Testis (tissue), 3 donors: ENCODE results near the gene RBFOX1. TPM values are rescaled to one million over a fixed set of nuclear protein-coding genes. Genes with fewer than 3 reads are reported as not detected.

Source experiments
- DNase-seq: peaks from one replicate; pipeline ENCODE4 v3.0.0-alpha.2; 2019
- H3K27ac ChIP-seq, 2 donors: fragments of 200-600 bp; sonication (generic); one replicate each; pipeline ENCODE4 v1.5.1; 2019
- H3K27me3 ChIP-seq: fragments of 200-600 bp; sonication (generic); one replicate; pipeline ENCODE4 v1.5.1; 2019
- H3K36me3 ChIP-seq: fragments of 200-600 bp; sonication (generic); one replicate; pipeline ENCODE4 v1.5.1; 2017; ENCODE audit warnings: low read depth; ENCODE audit errors: missing control alignments
- H3K4me1 ChIP-seq: fragments of 200-600 bp; sonication (generic); one replicate; pipeline ENCODE4 v1.5.1; 2019
- H3K4me3 ChIP-seq, 2 donors: fragments of 200-600 bp; sonication (generic); one replicate each; pipeline ENCODE4 v1.5.1; 2017 to 2019
- H3K9me3 ChIP-seq: fragments of 200-600 bp; sonication (generic); one replicate; pipeline ENCODE4 v1.5.1; 2017
- POLR2A ChIP-seq: fragments of 450-650 bp; IDR thresholded peaks from one replicate; pipeline ENCODE4 v1.6.1; 2017; ENCODE audit warnings: antibody characterized with exemption, mild to moderate bottlenecking, moderate library complexity
- WGBS, 2 donors: methylation state at CpG; one replicate each; pipeline ENCODE4 v1.1.5; 2018; 5-methylcytosine and 5-hydroxymethylcytosine counted together
- intact Hi-C: fragments of 100-400 bp; cut with DNase I; formaldehyde crosslinking; loops from one replicate; pipeline ENCODE4 v1.15.1; 2023; ENCODE audit warnings: low total_unique reads
- polyA plus RNA-seq: library from polyadenylated mRNA; stranded (reverse); fragments of 350-450 nt; fragmentation: Illumina TruSeq; extraction: RNeasy Lipid Tissue Mini Kit (QIAGEN cat#74804); gene quantifications from one replicate; pipeline ENCODE4 v1.2.3, GENCODE V29; 2014; ENCODE audit warnings: low read depth, low replicate concordance; ENCODE audit not compliant: insufficient read depth
- total RNA-seq, 2 donors: library from RNA; depleted of rRNA; stranded (reverse); fragments of >200 nt; gene quantifications; one replicate each; pipeline ENCODE4 v1.2.3, GENCODE V29; 2016
- TF ChIP-seq, protein P1 (sequence below), 3 experiments: fragments of 450-650 bp in 2 of 3; fragments of 200-600 bp in 1 of 3; sonication (generic) in 1 of 3; IDR thresholded peaks; one replicate each; pipeline ENCODE4 v1.5.1; 2016 to 2019; ENCODE audit warnings: antibody characterized with exemption in 3 of 3, mild to moderate bottlenecking in 2 of 3, moderate library complexity in 1 of 3

Gene RBFOX1
- total and polyA plus RNA-seq, 3 donors from 2014 or later = 0.68 to 2.8 (median 1.1) TPM

DNA sequence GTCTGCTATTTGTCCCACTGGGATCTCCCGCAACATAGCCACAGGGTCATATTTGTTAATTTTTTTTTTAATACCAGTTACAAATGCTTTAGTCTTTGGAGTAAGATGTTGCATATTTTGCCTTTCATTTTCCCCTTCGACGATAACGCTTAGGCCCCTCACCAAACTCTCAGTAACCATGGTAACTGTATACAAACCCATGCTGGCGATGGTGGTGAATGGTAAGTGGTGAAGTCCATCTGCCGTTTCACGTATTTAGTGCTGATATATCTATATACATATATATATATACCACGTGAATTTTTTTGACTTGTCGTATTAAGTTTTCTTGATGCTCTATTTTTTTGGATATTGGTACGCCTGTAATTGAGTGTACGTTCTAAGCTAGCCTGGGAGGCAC lies 263.7 kb downstream of the RBFOX1 start:
- no peak overlapping the region for H3K27ac ChIP-seq
- intact Hi-C loops = no loop called here
- TF ChIP-seq POLR2A = no peak
- TF ChIP-seq, protein P1, sequence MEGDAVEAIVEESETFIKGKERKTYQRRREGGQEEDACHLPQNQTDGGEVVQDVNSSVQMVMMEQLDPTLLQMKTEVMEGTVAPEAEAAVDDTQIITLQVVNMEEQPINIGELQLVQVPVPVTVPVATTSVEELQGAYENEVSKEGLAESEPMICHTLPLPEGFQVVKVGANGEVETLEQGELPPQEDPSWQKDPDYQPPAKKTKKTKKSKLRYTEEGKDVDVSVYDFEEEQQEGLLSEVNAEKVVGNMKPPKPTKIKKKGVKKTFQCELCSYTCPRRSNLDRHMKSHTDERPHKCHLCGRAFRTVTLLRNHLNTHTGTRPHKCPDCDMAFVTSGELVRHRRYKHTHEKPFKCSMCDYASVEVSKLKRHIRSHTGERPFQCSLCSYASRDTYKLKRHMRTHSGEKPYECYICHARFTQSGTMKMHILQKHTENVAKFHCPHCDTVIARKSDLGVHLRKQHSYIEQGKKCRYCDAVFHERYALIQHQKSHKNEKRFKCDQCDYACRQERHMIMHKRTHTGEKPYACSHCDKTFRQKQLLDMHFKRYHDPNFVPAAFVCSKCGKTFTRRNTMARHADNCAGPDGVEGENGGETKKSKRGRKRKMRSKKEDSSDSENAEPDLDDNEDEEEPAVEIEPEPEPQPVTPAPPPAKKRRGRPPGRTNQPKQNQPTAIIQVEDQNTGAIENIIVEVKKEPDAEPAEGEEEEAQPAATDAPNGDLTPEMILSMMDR (IDR thresholded peaks at IDR 0.05) = no peak
- 76 to 79% methylated on average over 11 of the region's 11 CpGs for WGBS, 2 donors
- H3K27me3 ChIP-seq = no peaks in the 10 kb centered on the region
- no peaks in the 10 kb centered on the region for H3K36me3 ChIP-seq
- H3K9me3 ChIP-seq = no peaks in the 10 kb centered on the region
- no peak overlapping the region for H3K4me3 ChIP-seq
- DNase-seq = no peak
- H3K4me1 ChIP-seq = no peaks in the 10 kb centered on the region

DNA sequence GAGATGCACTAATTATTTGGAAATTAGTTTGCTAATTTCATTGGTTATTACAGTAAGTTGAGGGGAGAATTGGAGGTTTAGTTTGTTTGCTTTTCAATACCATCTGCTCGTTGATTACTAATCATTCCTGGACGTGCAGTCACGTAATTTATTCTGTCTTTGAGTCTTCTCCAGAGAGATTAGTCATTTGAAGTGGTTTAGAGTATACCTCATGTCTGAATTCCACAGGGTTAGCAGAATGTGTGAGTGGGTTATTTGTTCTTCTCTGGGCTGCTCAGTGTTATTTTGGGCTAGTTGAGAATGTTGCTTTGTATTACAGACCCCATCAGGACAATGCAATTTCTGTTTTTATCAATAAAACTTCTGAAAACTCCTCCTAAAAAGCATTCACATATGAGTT lies 265.0 kb downstream of the RBFOX1 start:
- H3K9me3 ChIP-seq = no peaks in the 10 kb centered on the region
- intact Hi-C loops = no loop called here
- H3K4me3 ChIP-seq = no peak overlapping the region
- H3K36me3 ChIP-seq = no peaks in the 10 kb centered on the region
- no peak overlapping the region for H3K27ac ChIP-seq
- no peak for DNase-seq
- TF ChIP-seq POLR2A = no peak
- TF ChIP-seq, protein P1 (IDR thresholded peaks at IDR 0.05) = no peak
- 63 to 66% methylated on average over 3 of the region's 3 CpGs for WGBS, 2 donors
- no peaks in the 10 kb centered on the region for H3K27me3 ChIP-seq
- H3K4me1 ChIP-seq = no peaks in the 10 kb centered on the region

DNA sequence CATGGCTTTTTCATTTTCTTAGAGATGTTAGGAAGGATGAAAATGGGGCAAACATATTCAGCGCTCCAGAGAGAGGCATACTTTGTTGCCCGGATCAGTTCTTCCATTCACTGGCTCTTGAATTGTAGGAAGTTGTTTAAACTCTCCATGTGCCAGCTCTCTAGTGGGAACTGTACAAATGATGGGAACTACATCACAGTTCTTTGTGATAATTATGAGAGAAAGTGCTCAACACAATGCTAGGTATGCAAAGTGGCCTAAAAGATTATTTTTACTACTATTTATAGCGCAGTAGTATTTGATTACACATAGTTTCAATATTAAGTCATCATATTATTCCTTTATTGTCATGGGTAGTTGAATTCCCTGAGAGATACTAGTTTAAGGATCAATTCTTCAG lies 268.5 kb downstream of the RBFOX1 start:
- DNase-seq = no peak
- H3K4me1 ChIP-seq = no peaks in the 10 kb centered on the region
- H3K27ac ChIP-seq = no peak overlapping the region
- H3K27me3 ChIP-seq = no peaks in the 10 kb centered on the region
- no peaks in the 10 kb centered on the region for H3K9me3 ChIP-seq
- no peak for TF ChIP-seq POLR2A
- TF ChIP-seq, protein P1 (IDR thresholded peaks at IDR 0.05) = no peak
- WGBS, 2 donors = 61 to 76% methylated on average over 3 of the region's 3 CpGs
- no peak overlapping the region for H3K4me3 ChIP-seq
- H3K36me3 ChIP-seq = no peaks in the 10 kb centered on the region
- intact Hi-C loops = no loop called here

DNA sequence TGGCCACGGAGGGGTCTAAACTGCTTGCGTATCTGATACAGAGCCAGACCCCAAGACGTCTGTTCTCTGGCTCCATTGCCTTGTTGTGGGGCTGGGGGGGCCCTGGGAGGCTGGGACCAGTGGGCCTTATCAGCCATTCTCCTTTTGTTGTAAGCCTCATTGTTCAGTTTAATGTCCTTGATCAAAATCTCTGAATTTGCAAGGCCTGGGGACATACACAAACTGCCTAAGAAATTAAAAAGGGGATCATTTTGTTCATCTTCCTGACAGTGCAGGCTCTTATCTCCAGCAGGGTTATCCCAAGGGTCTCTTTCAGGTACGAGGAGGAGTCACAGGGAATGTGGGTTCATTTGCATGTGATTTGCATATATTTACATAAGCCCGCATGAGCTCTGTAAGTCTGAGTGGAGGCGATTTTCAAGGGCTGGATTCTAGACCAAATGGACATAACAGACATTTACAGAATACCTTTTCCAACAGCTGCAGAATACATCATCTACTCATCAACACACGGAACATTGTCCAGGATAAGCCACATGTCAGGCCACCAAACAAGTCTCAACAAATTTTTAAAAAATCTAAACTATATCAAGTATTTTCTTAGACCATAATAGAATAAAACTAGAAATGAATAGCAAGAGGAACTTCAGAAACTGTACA lies 269.8 kb downstream of the RBFOX1 start:
- Histone ChIP-seq H3K36me3 (no peaks in the 10 kb centered on the region), H3K9me3 (no peaks in the 10 kb centered on the region), H3K27ac (no peak overlapping the region), H3K4me3 (no peak overlapping the region), H3K27me3 (no peaks in the 10 kb centered on the region), H3K4me1 (no peaks in the 10 kb centered on the region)
- DNase-seq = no peak
- intact Hi-C loops = no loop called here
- WGBS, 2 donors = 53 to 67% methylated on average over 7 of the region's 7 CpGs
- TF ChIP-seq POLR2A = no peak
- TF ChIP-seq, protein P1 (IDR thresholded peaks at IDR 0.05) = no peak

DNA sequence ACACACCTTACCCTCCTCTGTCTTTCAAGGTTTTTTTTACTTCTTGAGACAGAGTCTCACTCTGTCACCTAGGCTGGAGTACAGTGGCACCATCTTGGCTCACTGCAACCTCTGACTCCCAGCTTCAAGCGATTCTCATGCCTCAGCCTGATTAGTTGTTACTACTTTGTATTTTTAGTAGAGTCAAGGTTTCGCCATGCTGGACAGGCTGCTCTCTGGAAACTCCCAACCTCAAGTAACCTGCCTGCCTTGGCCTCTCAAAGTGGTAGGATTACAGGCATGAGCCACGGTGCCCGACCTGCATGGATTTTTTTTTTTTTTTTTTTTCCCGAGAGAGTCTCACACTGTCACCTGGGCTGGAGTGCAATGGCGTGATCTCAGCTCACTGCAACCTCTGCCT lies 273.2 kb downstream of the RBFOX1 start:
- no peak for TF ChIP-seq POLR2A
- TF ChIP-seq, protein P1 (IDR thresholded peaks at IDR 0.05) = no peak
- Histone ChIP-seq H3K4me3 (no peak overlapping the region), H3K27me3 (no peaks in the 10 kb centered on the region), H3K27ac (no peak overlapping the region), H3K4me1 (no peaks in the 10 kb centered on the region), H3K9me3 (no peaks in the 10 kb centered on the region), H3K36me3 (no peaks in the 10 kb centered on the region)
- WGBS, 2 donors = 91 to 93% methylated on average over 6 of the region's 6 CpGs
- no peak for DNase-seq
- intact Hi-C loops = no loop called here
